HCT116 (cell line): ENCODE data around the gene OR51B5. TPM values are rescaled to one million over a fixed set of nuclear protein-coding genes. Genes with fewer than 3 reads are reported as not detected.
A peak's percentile ranks its signal among the peaks of the same experiment; 100 is the strongest.

Experiments
- ATAC-seq: fragments of 200-7000 bp; cut with Tn5 transposase; 2 replicates; pipeline ENCODE4 v1.9.1; 2020; ENCODE audit warnings: mild to moderate bottlenecking, moderate library complexity
- Bru-seq: library from RNA; stranded (reverse); fragments of 400-500 nt; gene quantifications from one replicate; lab custom pipeline; 2021; lab: Mats Ljungman, UMichigan
- BruChase-seq, 2 experiments: library from RNA; stranded (reverse); fragments of 400-500 nt; gene quantifications; one replicate each; lab custom pipeline; 2021; lab: Mats Ljungman, UMichigan
- BruUV-seq: library from RNA; stranded (reverse); fragments of 400-500 nt; replicated peaks from 2 replicates; lab custom pipeline; 2021; lab: Mats Ljungman, UMichigan
- CTCF ChIA-PET: fragments of 300-600 bp; sonication (Branson Sonifier 250); formaldehyde crosslinking; loops from one replicate; lab custom pipeline; 2021; ENCODE audit warnings: antibody characterized with exemption; lab: Charles Lee
- POLR2A ChIA-PET: fragments of 300-600, 350-600 bp; sonication (Branson Sonifier 250); formaldehyde crosslinking; loops from one replicate; lab custom pipeline; 2021; ENCODE audit warnings: antibody characterized with exemption; lab: Charles Lee
- RAD21 ChIA-PET, 2 experiments: fragments of 300-600 bp; sonication (Branson Sonifier 250); formaldehyde crosslinking; loops; one replicate each; lab custom pipeline; 2023; ENCODE audit warnings: low total read pairs in 2 of 2; ENCODE audit not compliant: uncharacterized antibody in 2 of 2, unreplicated experiment in 2 of 2, low non-redundant PET in 1 of 2; lab: Charles Lee
- DNase-seq: peaks from one replicate; pipeline ENCODE4 v3.0.0-alpha.2; 2010; ENCODE audit warnings: low read depth, low spot score
- H2AFZ ChIP-seq: fragments of 200-600 bp; shearing (Covaris generic), sonication (generic); 2 replicates; pipeline ENCODE4 v1.6.1; 2017; ENCODE audit warnings: low read depth, mixed run types, mixed read lengths, antibody characterized with exemption, low read length; ENCODE audit not compliant: poor library complexity, severe bottlenecking
- H3K27ac ChIP-seq: 2 replicates; pipeline ENCODE4 v1.5.1; 2012; ENCODE audit warnings: low read depth, low read length
- H3K27me3 ChIP-seq: fragments of 200-600 bp; sonication (generic); 2 replicates; pipeline ENCODE4 v1.6.1; 2016; ENCODE audit warnings: mixed run types, low read length, mixed read lengths; ENCODE audit not compliant: insufficient read depth
- H3K36me3 ChIP-seq, 2 experiments: fragments of 200-500 bp in 1 of 2; fragments of 200-600 bp in 1 of 2; sonication (Bioruptor generic) in 1 of 2; sonication (generic) in 1 of 2; 2 replicates each; pipeline versions ENCODE4 v1.5.1 to v1.6.1; 2014 to 2016; ENCODE audit warnings: low read length in 2 of 2, inconsistent platforms in 1 of 2, mixed read lengths in 1 of 2, mixed run types in 1 of 2; ENCODE audit not compliant: insufficient read depth in 2 of 2, control insufficient read depth in 1 of 2
- H3K4me1 ChIP-seq, 2 experiments: fragments of 200-600 bp in 1 of 2; sonication (generic) in 1 of 2; 2 replicates each; pipeline versions ENCODE4 v1.5.1 to v1.6.1; 2012 to 2017; ENCODE audit warnings: low read length in 2 of 2, inconsistent platforms in 1 of 2, mild to moderate bottlenecking in 1 of 2, mixed read lengths in 1 of 2, mixed run types in 1 of 2, moderate library complexity in 1 of 2; ENCODE audit not compliant: insufficient read depth in 2 of 2, control insufficient read depth in 1 of 2
- H3K4me2 ChIP-seq: fragments of 200-600 bp; sonication (generic); 2 replicates; pipeline ENCODE4 v1.6.1; 2017; ENCODE audit warnings: mixed run types, low read length, mixed read lengths
- H3K4me3 ChIP-seq, 2 experiments: fragments of 200-600 bp in 1 of 2; sonication (generic) in 1 of 2; replicated peaks in 1 of 2; 2 replicates each; pipeline ENCODE4 v1.5.1; 2011 to 2016; ENCODE audit warnings: low read length in 2 of 2, control low read depth in 1 of 2, low read depth in 1 of 2, mild to moderate bottlenecking in 1 of 2, mixed read lengths in 1 of 2, mixed run types in 1 of 2
- H3K79me2 ChIP-seq: fragments of 200-600 bp; sonication (generic); 2 replicates; pipeline ENCODE4 v1.6.1; 2017; ENCODE audit warnings: mild to moderate bottlenecking, mixed run types, low read length, moderate library complexity, mixed read lengths; ENCODE audit not compliant: insufficient read depth
- H3K9ac ChIP-seq: fragments of 200-600 bp; sonication (generic); 2 replicates; pipeline ENCODE4 v1.6.1; 2016; ENCODE audit warnings: low read length, mixed read lengths
- H3K9me2 ChIP-seq: fragments of 200-600 bp; sonication (generic), shearing (Covaris generic); 2 replicates; pipeline ENCODE4 v1.6.1; 2017; ENCODE audit warnings: mixed run types, mild to moderate bottlenecking, moderate library complexity; ENCODE audit not compliant: insufficient read depth
- H3K9me3 ChIP-seq, 2 experiments: fragments of 200-500 bp in 1 of 2; fragments of 200-600 bp in 1 of 2; sonication (Bioruptor generic) in 1 of 2; sonication (generic) in 1 of 2; 2 replicates each; pipeline ENCODE4 v1.6.1; 2014 to 2017; ENCODE audit warnings: low read length in 2 of 2, mixed read lengths in 2 of 2, inconsistent platforms in 1 of 2, low read depth in 1 of 2, mild to moderate bottlenecking in 1 of 2, mixed run types in 1 of 2, moderate library complexity in 1 of 2; ENCODE audit not compliant: control insufficient read depth in 1 of 2, insufficient read depth in 1 of 2
- H4K20me1 ChIP-seq: fragments of 200-600 bp; sonication (generic), shearing (Covaris generic); 2 replicates; pipeline ENCODE4 v1.6.1; 2017; ENCODE audit warnings: mixed run types, mild to moderate bottlenecking, moderate library complexity; ENCODE audit not compliant: insufficient read depth
- CEBPB ChIP-seq: IDR thresholded peaks from 2 replicates; pipeline ENCODE4 v1.6.1; 2012; ENCODE audit warnings: low read depth
- EGR1 ChIP-seq: IDR thresholded peaks from 2 replicates; pipeline ENCODE4 v1.6.1; 2012; ENCODE audit warnings: low read depth
- TCF7L2 ChIP-seq: IDR thresholded peaks from 2 replicates; pipeline ENCODE4 v1.7.0; 2011; ENCODE audit warnings: borderline replicate concordance, inconsistent platforms; ENCODE audit not compliant: insufficient read depth, insufficient read length; ENCODE audit errors: extremely low read depth
- intact Hi-C: fragments of 100-400 bp; cut with micrococcal nuclease; formaldehyde crosslinking; loops from 2 replicates; pipeline ENCODE4 v1.10.0; 2022
- long read RNA-seq: library from polyadenylated mRNA; unstranded; transcript quantifications from one replicate; pipeline ENCODE4 v2.0.0, GENCODE V29; 2021; ENCODE audit not compliant: unreplicated experiment
- polyA plus RNA-seq: library from polyadenylated mRNA; unstranded; fragments of >200 nt; gene quantifications from 2 replicates; pipeline ENCODE4 v1.2.1, GENCODE V29; 2012; ENCODE audit warnings: missing spikeins
- total RNA-seq: library from RNA; stranded (reverse); gene quantifications from one replicate; pipeline ENCODE4 v1.2.1, GENCODE V29; 2021; ENCODE audit not compliant: unreplicated experiment
- TF ChIP-seq, protein P1 (sequence below): IDR thresholded peaks from 2 replicates; pipeline ENCODE4 v1.6.1; 2012
- TF ChIP-seq, protein P2 (sequence below), 3 experiments: fragments of 200-600 bp in 1 of 3; sonication (generic) in 1 of 3; IDR thresholded peaks in 2 of 3; conservative IDR thresholded peaks in 1 of 3; 2 replicates each; pipeline ENCODE4 v1.5.1; 2012 to 2017; ENCODE audit warnings: low read depth in 2 of 3, low read length in 2 of 3, antibody characterized with exemption in 1 of 3, borderline replicate concordance in 1 of 3, control low read depth in 1 of 3, mild to moderate bottlenecking in 1 of 3, mixed read lengths in 1 of 3, mixed run types in 1 of 3, moderate library complexity in 1 of 3; ENCODE audit not compliant: insufficient read depth in 1 of 3

OR51B5 gene, protein sequence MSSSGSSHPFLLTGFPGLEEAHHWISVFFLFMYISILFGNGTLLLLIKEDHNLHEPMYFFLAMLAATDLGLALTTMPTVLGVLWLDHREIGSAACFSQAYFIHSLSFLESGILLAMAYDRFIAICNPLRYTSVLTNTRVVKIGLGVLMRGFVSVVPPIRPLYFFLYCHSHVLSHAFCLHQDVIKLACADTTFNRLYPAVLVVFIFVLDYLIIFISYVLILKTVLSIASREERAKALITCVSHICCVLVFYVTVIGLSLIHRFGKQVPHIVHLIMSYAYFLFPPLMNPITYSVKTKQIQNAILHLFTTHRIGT
- 140 TPM for total RNA-seq
- polyA plus RNA-seq, result 78.0 and 89.0 TPM in 2 replicates
- percentile 98 among the genes with signal in this experiment for Bru-seq, nascent RNA
- percentile 94 among the genes with signal in this experiment for BruChase-seq, experiment 1, labeled RNA remaining after a 6-hour chase
- BruChase-seq, experiment 2, labeled RNA remaining after a 2-hour chase, result percentile 99 among the genes with signal in this experiment
- long read RNA-seq, transcript OR51B5-205 (5 exons, 1,333 nt), result minor isoform, 6 of 120 reads
- long read RNA-seq, transcript OR51B5-202 (5 exons, 1,376 nt), result major isoform, 47 of 120 reads
- long read RNA-seq, partial matches to known transcripts, result 5 of 120 reads
- long read RNA-seq, other reads (novel, unspliced or antisense), result 57 of 120 reads

DNA sequence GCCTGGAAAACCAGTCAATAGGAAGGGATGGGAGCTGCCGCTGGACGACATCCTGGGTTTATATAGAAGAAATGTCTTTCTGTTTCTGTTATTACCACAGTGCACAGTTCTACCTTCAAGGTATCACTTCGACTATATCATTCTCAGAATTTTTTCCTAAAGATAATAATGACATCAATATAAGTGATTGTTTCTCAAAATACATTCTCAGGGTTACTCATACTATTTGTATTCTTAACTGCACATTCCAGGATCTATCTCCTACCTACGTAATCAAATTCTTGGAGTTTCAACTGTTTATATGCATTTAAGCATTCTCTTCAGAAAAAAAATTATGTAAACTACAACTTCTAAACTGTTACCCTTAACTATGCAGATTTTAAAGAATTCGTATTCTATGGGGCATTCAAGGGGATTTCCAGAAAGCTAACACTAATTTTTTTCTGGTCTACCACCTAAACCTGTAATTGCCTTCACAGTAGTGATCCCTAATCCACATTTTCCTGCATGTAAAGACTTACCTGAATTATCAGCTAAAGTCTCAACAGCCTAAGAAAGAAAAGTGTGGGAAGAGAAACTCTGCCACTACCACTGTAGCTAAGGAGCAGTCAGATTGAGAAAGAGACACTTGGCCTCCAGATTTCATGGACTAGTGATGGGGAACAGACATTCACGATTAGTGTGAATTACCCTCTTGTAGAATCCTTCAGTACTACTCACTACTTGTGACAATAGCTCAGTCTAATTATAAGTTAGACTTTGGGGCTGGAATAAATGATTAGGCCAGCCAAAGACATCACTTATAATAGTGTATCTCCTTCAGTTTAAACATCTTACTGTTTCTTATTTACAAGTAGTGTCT is at the start of gene OR51B5:
OR51B5 (minus strand) TSS at position 51 of the 862 bp plus-strand sequence; CDS start at position 51, 0 bp downstream.
- CTCF ChIA-PET, result no interaction called here
- peaks cover 25% of the 10 kb centered on the region; the same call in 1 of the 2 replicates for H4K20me1 ChIP-seq
- H3K27ac ChIP-seq, result no peak within 1 kb of the TSS
- no peaks in the 10 kb centered on the region for H3K4me1 ChIP-seq
- no peak within 1 kb of the TSS for H2AFZ ChIP-seq
- DNase-seq (no peak), ATAC-seq (no peak)
- peaks cover 22 to 89% of the 10 kb centered on the region in 2 experiments for H3K36me3 ChIP-seq
- BruUV-seq, result no TSS peak
- no peaks in the 10 kb centered on the region for H3K9me2 ChIP-seq
- H3K79me2 ChIP-seq, result peaks cover 81% of the 10 kb centered on the region
- intact Hi-C loops, result no loop called here
- H3K9ac ChIP-seq, result no peak within 1 kb of the TSS
- RAD21 ChIA-PET, result no interaction called here
- H3K4me3 ChIP-seq, result no peak within 1 kb of the TSS
- POLR2A ChIA-PET, result no interaction called here
- TF ChIP-seq, protein P1, sequence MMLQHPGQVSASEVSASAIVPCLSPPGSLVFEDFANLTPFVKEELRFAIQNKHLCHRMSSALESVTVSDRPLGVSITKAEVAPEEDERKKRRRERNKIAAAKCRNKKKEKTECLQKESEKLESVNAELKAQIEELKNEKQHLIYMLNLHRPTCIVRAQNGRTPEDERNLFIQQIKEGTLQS, result no peak
- no peak for TF ChIP-seq CEBPB
- H3K4me2 ChIP-seq, result no peak within 1 kb of the TSS
- no peaks in the 10 kb centered on the region for H3K27me3 ChIP-seq
- H3K9me3 ChIP-seq, result no peaks in the 10 kb centered on the region

DNA sequence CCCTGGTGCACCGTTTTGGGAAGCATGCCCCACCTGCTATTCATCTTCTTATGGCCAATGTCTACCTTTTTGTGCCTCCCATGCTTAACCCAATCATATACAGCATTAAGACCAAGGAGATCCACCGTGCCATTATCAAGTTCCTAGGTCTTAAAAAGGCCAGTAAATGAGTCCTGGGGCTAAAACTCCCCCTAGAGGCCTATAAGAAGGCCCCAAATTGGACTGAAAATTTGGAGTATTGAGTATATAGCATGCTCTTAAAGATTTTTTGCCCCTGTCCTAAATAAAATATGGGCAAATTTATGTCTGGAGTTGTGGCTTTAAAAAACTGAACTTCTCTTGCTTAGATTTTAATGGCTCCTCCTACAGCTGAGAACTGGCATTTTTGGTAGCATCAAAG is 46.9 kb upstream of the OR51B5 start:
- DNase-seq (no peak), ATAC-seq (peak; percentile 32; the same call in 1 of the 2 replicates)
- ChIA-PET RAD21 (no interaction called here), CTCF (no interaction called here)
- Histone ChIP-seq H3K9me3 (no peaks in the 10 kb centered on the region), H4K20me1 (peaks cover 56% of the 10 kb centered on the region; the same call in 1 of the 2 replicates)
- no TSS peak for BruUV-seq
- TF ChIP-seq CEBPB (no peak), EGR1 (no peak), TCF7L2 (no peak)
- TF ChIP-seq, protein P2, sequence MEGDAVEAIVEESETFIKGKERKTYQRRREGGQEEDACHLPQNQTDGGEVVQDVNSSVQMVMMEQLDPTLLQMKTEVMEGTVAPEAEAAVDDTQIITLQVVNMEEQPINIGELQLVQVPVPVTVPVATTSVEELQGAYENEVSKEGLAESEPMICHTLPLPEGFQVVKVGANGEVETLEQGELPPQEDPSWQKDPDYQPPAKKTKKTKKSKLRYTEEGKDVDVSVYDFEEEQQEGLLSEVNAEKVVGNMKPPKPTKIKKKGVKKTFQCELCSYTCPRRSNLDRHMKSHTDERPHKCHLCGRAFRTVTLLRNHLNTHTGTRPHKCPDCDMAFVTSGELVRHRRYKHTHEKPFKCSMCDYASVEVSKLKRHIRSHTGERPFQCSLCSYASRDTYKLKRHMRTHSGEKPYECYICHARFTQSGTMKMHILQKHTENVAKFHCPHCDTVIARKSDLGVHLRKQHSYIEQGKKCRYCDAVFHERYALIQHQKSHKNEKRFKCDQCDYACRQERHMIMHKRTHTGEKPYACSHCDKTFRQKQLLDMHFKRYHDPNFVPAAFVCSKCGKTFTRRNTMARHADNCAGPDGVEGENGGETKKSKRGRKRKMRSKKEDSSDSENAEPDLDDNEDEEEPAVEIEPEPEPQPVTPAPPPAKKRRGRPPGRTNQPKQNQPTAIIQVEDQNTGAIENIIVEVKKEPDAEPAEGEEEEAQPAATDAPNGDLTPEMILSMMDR (IDR thresholded peaks at IDR 0.05 in 2 of 3, conservative IDR thresholded peaks at IDR 0.05 in 1 of 3; ENCODE audit: borderline replicate concordance in 1 of 3, insufficient read depth in 1 of 3, low read depth in 2 of 3, low read length in 2 of 3), result peak in 2 of 3 experiments; percentile 35 to 41; a peak in 3 of 6 replicates
- TF ChIP-seq, all 23 proteins: peak for 1
- Histone ChIP-seq H3K27ac (peak overlapping the region; percentile 24), H3K9ac (no peak overlapping the region), H3K9me2 (no peaks in the 10 kb centered on the region), H2AFZ (no peak overlapping the region), H3K4me3 (no peak overlapping the region), H3K36me3 (peaks cover 5 to 62% of the 10 kb centered on the region in 2 experiments; a peak in 3 of 4 replicates), H3K4me1 (peaks cover 0 to 19% of the 10 kb centered on the region in 2 experiments; a peak in 1 of 4 replicates), H3K27me3 (no peaks in the 10 kb centered on the region), H3K79me2 (peaks cover 97% of the 10 kb centered on the region), H3K4me2 (no peak overlapping the region)
- intact Hi-C loops, result no loop called here
- POLR2A ChIA-PET, result no interaction called here
